Activated B cell treated with CpG ODN at 0.5 μM for 24 hours (primary cell): Measurements from ENCODE around the gene ZSCAN5A. TPM values are rescaled to one million over a fixed set of nuclear protein-coding genes. Genes with fewer than 3 reads are reported as not detected.

Source experiments
- ATAC-seq: fragments of 200-7000 bp; cut with Tn5 transposase; one replicate; pipeline ENCODE4 v1.10.0; 2021; ENCODE audit warnings: low read depth, mild to moderate bottlenecking, moderate library complexity
- CTCF ChIA-PET: fragments of 350-600 bp; sonication (Branson Sonifier 250); formaldehyde crosslinking; loops from one replicate; lab custom pipeline; 2021; ENCODE audit warnings: antibody characterized with exemption; lab: Charles Lee
- POLR2A ChIA-PET: fragments of 350-600 bp; sonication (Branson Sonifier 250); formaldehyde crosslinking; loops from one replicate; lab custom pipeline; 2021; ENCODE audit warnings: antibody characterized with exemption; lab: Charles Lee
- DNase-seq: peaks from one replicate; pipeline ENCODE4 v3.0.0; 2022
- H3K27ac Mint-ChIP-seq: one replicate; pipeline ENCODE4 v1.8.0; 2020; ENCODE audit warnings: mixed read lengths
- H3K27me3 Mint-ChIP-seq: one replicate; pipeline ENCODE4 v1.8.0; 2021; ENCODE audit warnings: mixed read lengths
- H3K36me3 Mint-ChIP-seq: one replicate; pipeline ENCODE4 v1.8.0; 2021; ENCODE audit warnings: low read depth, mixed read lengths
- H3K4me1 Mint-ChIP-seq: one replicate; pipeline ENCODE4 v1.8.0; 2021; ENCODE audit warnings: mixed read lengths
- H3K4me3 Mint-ChIP-seq: one replicate; pipeline ENCODE4 v1.8.0; 2020; ENCODE audit warnings: mild to moderate bottlenecking, mixed read lengths
- H3K9me3 Mint-ChIP-seq: one replicate; pipeline ENCODE4 v1.8.0; 2020; ENCODE audit warnings: mixed read lengths
- CTCF ChIP-seq: fragments of 200-600 bp; IDR thresholded peaks from one replicate; pipeline ENCODE4 v1.8.0; 2022; ENCODE audit warnings: antibody characterized with exemption, mild to moderate bottlenecking
- intact Hi-C: fragments of 100-400 bp; cut with micrococcal nuclease; formaldehyde crosslinking; loops from one replicate; pipeline ENCODE4 v1.15.1; 2024
- total RNA-seq: library from RNA; stranded (reverse); gene quantifications from 2 replicates; pipeline ENCODE4 v1.2.3, GENCODE V29; 2022

Gene ZSCAN5A
- total RNA-seq, 1 donor from 2014 or later = 17.8 TPM

GRCh38 chr19:56282809-56283208, 31.8 kb downstream of the ZSCAN5A start:
- no peak overlapping the region for H3K27ac Mint-ChIP-seq
- no peak for TF ChIP-seq CTCF
- no peak overlapping the region for H3K4me3 Mint-ChIP-seq
- H3K36me3 Mint-ChIP-seq = peaks cover 3% of the 10 kb centered on the region
- intact Hi-C loops = no loop called here
- ATAC-seq (no peak), DNase-seq (no peak)
- H3K4me1 Mint-ChIP-seq = no peaks in the 10 kb centered on the region
- CTCF ChIA-PET = no interaction called here
- H3K27me3 Mint-ChIP-seq = no peaks in the 10 kb centered on the region
- POLR2A ChIA-PET = no interaction called here
- no peaks in the 10 kb centered on the region for H3K9me3 Mint-ChIP-seq

GRCh38 chr19:56273563-56274117, 41.0 kb downstream of the ZSCAN5A start:
- intact Hi-C loops = no loop called here
- ChIA-PET CTCF (interaction anchor here (0.6 kb wide), 1 partner anchor 21 kb away, joined by 5 read pairs; no protein-coding TSS in a partner anchor), POLR2A (no interaction called here)
- Mint-ChIP-seq H3K9me3 (peaks cover 4% of the 10 kb centered on the region), H3K4me3 (no peak overlapping the region), H3K27me3 (no peaks in the 10 kb centered on the region), H3K27ac (no peak overlapping the region), H3K36me3 (peaks cover 4% of the 10 kb centered on the region), H3K4me1 (no peaks in the 10 kb centered on the region)
- no peak for ATAC-seq
- DNase-seq = no peak
- TF ChIP-seq CTCF = no peak

GRCh38 chr19:56272161-56272798, 42.4 kb downstream of the ZSCAN5A start, which contains the start of gene EDDM13:
Gene EDDM13 (plus strand): TSS chr19:56272748. CDS start chr19:56272835, 87 bp downstream.
- ChIA-PET CTCF (no interaction called here), POLR2A (no interaction called here)
- no peak within 1 kb of the TSS for H3K27ac Mint-ChIP-seq
- intact Hi-C loops = no loop called here
- H3K4me3 Mint-ChIP-seq = no peak within 1 kb of the TSS
- no peak for ATAC-seq
- DNase-seq = no peak
- peaks cover 4% of the 10 kb centered on the region for H3K36me3 Mint-ChIP-seq
- H3K9me3 Mint-ChIP-seq = peaks cover 4% of the 10 kb centered on the region
- H3K4me1 Mint-ChIP-seq = no peaks in the 10 kb centered on the region
- no peaks in the 10 kb centered on the region for H3K27me3 Mint-ChIP-seq
- no peak for TF ChIP-seq CTCF

- no peak for DNase-seq
- no peaks in the 10 kb centered on the region for H3K9me3 Mint-ChIP-seq
- H3K4me1 Mint-ChIP-seq = no peaks in the 10 kb centered on the region
- CTCF ChIA-PET = no interaction called here
- no peak overlapping the region for H3K4me3 Mint-ChIP-seq
- intact Hi-C loops = no loop called here
- ATAC-seq = no peak
- no peaks in the 10 kb centered on the region for H3K36me3 Mint-ChIP-seq
- H3K27ac Mint-ChIP-seq = no peak overlapping the region
- TF ChIP-seq CTCF = no peak
- POLR2A ChIA-PET = no interaction called here
- no peaks in the 10 kb centered on the region for H3K27me3 Mint-ChIP-seq
These were observed 43.5 kb downstream of the ZSCAN5A start for GRCh38 chr19:56271151-56271550.

GRCh38 chr19:56270676-56271075, 44.0 kb downstream of the ZSCAN5A start:
- no peak for TF ChIP-seq CTCF
- H3K4me1 Mint-ChIP-seq = no peaks in the 10 kb centered on the region
- no peaks in the 10 kb centered on the region for H3K9me3 Mint-ChIP-seq
- CTCF ChIA-PET = no interaction called here
- no peaks in the 10 kb centered on the region for H3K36me3 Mint-ChIP-seq
- H3K4me3 Mint-ChIP-seq = no peak overlapping the region
- POLR2A ChIA-PET = no interaction called here
- intact Hi-C loops = no loop called here
- ATAC-seq = no peak
- no peak overlapping the region for H3K27ac Mint-ChIP-seq
- DNase-seq = no peak
- no peaks in the 10 kb centered on the region for H3K27me3 Mint-ChIP-seq
